Ascending aorta (tissue), 2 donors: ENCODE data around the gene HMMR. TPM values are rescaled to one million over a fixed set of nuclear protein-coding genes. Genes with fewer than 3 reads are reported as not detected.

Experiments
- DNase-seq, 2 donors: peaks; one replicate each; pipeline ENCODE4 v3.0.0-alpha.2; 2019; ENCODE audit warnings: low spot score in 2 of 2
- H3K27ac ChIP-seq, 2 donors: fragments of 200-600 bp; sonication (generic); one replicate each; pipeline ENCODE4 v1.5.1; 2016 to 2017; ENCODE audit warnings: mild to moderate bottlenecking in 1 of 2
- H3K27me3 ChIP-seq: fragments of 200-600 bp; sonication (generic); one replicate; pipeline ENCODE4 v1.5.1; 2017
- H3K36me3 ChIP-seq, 2 donors: fragments of 200-600 bp; sonication (generic); one replicate each; pipeline ENCODE4 v1.5.1; 2016
- H3K4me1 ChIP-seq, 2 donors: fragments of 200-600 bp; sonication (generic); one replicate each; pipeline ENCODE4 v1.5.1; 2016 to 2017; ENCODE audit warnings: mild to moderate bottlenecking in 1 of 2
- H3K4me3 ChIP-seq, 2 donors: fragments of 200-600 bp; sonication (generic); one replicate each; pipeline ENCODE4 v1.5.1; 2016 to 2017; ENCODE audit warnings: mild to moderate bottlenecking in 1 of 2
- H3K9me3 ChIP-seq, 2 donors: fragments of 200-600 bp; sonication (generic); one replicate each; pipeline ENCODE4 v1.5.1; 2016
- CTCF ChIP-seq, 3 experiments: fragments of 200-600 bp in 2 of 3; fragments of 450-650 bp in 1 of 3; sonication (generic) in 2 of 3; IDR thresholded peaks; one replicate each; pipeline ENCODE4 v1.5.1; 2016 to 2019; ENCODE audit warnings: antibody characterized with exemption in 3 of 3, mild to moderate bottlenecking in 1 of 3, moderate library complexity in 1 of 3
- intact Hi-C: fragments of 100-400 bp; cut with DNase I; formaldehyde crosslinking; loops from one replicate; pipeline ENCODE4 v1.15.1; 2023
- total RNA-seq: library from RNA; depleted of rRNA; stranded (reverse); fragments of >200 nt; gene quantifications from one replicate; pipeline ENCODE4 v1.1.0, GENCODE V29; 2016

Gene HMMR
- total RNA-seq, 1 donor from 2014 or later, result not detected

DNA sequence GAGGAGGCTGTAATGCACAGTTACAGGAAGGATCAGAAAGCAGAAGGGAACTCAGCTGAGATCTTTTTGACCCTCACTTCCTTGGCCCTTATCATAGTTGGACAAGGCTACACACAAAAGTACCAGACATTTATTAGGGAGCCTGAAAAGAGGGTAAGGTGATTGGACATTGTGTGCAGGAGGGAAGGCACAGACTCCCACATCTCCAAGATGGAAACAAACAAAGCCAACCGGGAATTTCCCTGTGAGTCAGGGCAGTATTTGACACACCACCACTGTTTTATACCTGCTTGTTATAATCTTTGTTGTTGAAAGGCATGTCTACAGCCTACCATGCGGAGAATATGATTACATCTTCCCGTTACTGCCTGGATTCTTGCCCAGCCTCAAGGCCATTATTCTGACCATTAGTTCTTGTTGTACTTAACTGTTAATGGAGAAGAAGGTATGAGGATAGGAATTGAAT is 26.0 kb upstream of the HMMR start:
- Histone ChIP-seq H3K4me1 (peaks cover 5 to 9% of the 10 kb centered on the region in 2 donors), H3K27ac (no peak overlapping the region), H3K9me3 (no peaks in the 10 kb centered on the region), H3K4me3 (no peak overlapping the region), H3K36me3 (no peaks in the 10 kb centered on the region), H3K27me3 (no peaks in the 10 kb centered on the region)
- intact Hi-C loops, result no loop called here
- TF ChIP-seq CTCF (IDR thresholded peaks at IDR 0.05), result no peak
- no peak for DNase-seq

DNA sequence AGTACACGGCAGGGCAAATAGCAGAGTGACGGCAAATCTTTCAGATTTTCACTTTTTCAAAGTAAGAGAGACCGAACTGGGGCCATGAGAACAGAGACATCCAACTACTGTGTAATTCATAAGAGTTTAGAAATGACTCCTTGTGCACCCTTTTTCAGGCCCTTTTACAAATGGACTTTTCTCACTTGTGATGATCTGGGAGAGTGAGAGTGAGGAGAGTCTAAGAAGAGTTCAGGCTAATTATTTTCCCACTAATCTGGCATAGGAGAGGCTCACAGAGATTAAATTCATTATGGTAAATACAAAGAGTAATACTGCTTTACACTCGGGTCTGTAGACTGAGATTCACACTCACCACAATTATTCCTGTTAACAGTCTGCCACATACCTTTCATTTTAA is 23.9 kb upstream of the HMMR start:
- Histone ChIP-seq H3K27ac (peak overlapping the region in 1 of 2 donors; percentile 91), H3K36me3 (peaks cover 0 to 1% of the 10 kb centered on the region in 2 donors), H3K4me3 (peak overlapping the region in 1 of 2 donors; percentile 82), H3K27me3 (no peaks in the 10 kb centered on the region), H3K4me1 (peaks cover 5 to 9% of the 10 kb centered on the region in 2 donors), H3K9me3 (no peaks in the 10 kb centered on the region)
- no peak for TF ChIP-seq CTCF (IDR thresholded peaks at IDR 0.05)
- no peak for DNase-seq
- intact Hi-C loops, result no loop called here

DNA sequence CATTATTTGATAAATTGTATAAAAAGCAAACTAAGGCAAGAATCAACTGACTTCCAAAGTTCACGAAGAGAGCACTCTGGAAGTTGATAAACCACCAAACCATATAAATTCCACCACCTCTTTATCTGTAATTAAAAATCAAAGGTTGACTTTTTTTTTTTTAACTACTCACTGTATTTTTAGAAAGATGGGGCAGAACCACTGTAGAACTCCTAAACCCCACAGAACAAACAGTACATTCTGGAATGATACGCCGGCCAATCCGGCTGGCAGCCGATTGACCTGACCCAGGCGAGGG is 23.5 kb upstream of the HMMR start:
- TF ChIP-seq CTCF (IDR thresholded peaks at IDR 0.05), result no peak
- H3K4me1 ChIP-seq, result peaks cover 5 to 9% of the 10 kb centered on the region in 2 donors
- intact Hi-C loops, result loop anchor here (1.0 kb wide), 2 partner anchors 23 to 68 kb away; partner anchors contain the start of genes HMMR, MAT2B and NUDCD2
- H3K9me3 ChIP-seq, result no peaks in the 10 kb centered on the region
- peak overlapping the region; percentile 75 to 82 for H3K4me3 ChIP-seq
- no peak for DNase-seq
- H3K27ac ChIP-seq, result peak overlapping the region; percentile 84 to 91
- no peaks in the 10 kb centered on the region for H3K27me3 ChIP-seq
- peaks cover 0 to 6% of the 10 kb centered on the region in 2 donors for H3K36me3 ChIP-seq

DNA sequence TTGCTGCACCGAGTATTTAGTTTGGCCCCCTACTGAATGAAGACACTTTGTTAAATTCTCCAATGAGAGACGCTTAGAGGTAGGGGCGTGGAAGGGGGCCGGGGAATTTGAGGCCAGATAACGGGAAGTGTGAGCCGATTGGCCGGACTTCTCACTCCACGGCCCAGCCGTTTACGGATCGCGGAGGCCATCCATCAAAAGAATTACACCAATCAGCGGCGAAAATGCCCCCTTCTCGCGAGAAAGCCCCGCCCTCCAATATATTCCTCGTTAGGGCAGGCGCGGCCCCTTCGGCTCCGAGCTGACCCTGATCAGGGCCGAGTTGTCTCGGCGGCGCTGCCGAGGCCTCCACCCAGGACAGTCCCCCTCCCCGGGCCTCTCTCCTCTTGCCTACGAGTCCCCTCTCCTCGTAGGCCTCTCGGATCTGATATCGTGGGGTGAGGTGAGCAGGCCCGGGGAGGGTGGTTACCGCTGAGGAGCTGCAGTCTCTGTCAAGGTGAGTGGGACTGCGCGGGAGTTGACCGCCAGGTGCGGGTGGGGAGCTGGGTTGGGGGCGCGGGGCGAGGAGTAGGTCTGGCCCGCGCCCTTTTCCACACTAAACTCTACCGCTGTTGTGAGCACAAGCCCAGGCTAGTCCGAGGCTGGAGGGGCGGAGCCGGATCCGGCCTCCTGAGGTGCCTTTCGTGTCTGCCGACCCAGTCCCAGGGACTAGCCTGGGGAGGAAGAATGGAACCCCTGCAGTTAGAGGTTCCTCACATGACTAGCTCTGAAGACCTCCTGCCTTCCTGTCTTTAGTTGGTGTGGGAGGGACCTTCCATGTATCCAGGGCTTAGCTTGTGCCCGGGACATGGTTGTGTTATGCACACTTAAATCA is 22.9 kb upstream of the HMMR start, which contains the start of gene CCNG1:
Gene CCNG1 (plus strand): TSS at position 287 of the 874 bp plus-strand sequence. CDS start 1,662 bp downstream, outside the sequence.
- Histone ChIP-seq H3K4me3 (peak within 1 kb of the TSS; percentile 75 to 82), H3K4me1 (peaks cover 5 to 9% of the 10 kb centered on the region in 2 donors), H3K36me3 (peaks cover 4 to 12% of the 10 kb centered on the region in 2 donors), H3K27ac (peak within 1 kb of the TSS; percentile 84 to 91), H3K9me3 (no peaks in the 10 kb centered on the region), H3K27me3 (no peaks in the 10 kb centered on the region)
- TF ChIP-seq CTCF (IDR thresholded peaks at IDR 0.05), result no peak
- DNase-seq, result peak; percentile 81 to 97
- intact Hi-C loops, result loop anchor here (1.0 kb wide), 2 partner anchors 23 to 68 kb away; partner anchors contain the start of genes HMMR, MAT2B and NUDCD2

DNA sequence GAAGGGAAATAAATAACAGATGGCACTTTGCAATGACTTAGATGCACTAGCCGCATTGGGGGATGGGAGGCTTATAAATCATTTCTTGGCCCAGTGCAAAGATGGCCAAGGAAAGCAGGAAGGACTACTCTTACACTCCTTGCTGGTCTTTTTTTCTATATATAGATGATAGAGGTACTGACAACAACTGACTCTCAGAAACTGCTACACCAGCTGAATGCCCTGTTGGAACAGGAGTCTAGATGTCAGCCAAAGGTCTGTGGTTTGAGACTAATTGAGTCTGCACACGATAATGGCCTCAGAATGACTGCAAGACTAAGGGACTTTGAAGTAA is 21.4 kb upstream of the HMMR start:
- Histone ChIP-seq H3K27me3 (no peaks in the 10 kb centered on the region), H3K4me3 (peak overlapping the region in 1 of 2 donors; percentile 82), H3K27ac (no peak overlapping the region), H3K4me1 (peaks cover 5 to 9% of the 10 kb centered on the region in 2 donors), H3K9me3 (no peaks in the 10 kb centered on the region), H3K36me3 (peaks cover 14 to 21% of the 10 kb centered on the region in 2 donors)
- no peak for DNase-seq
- TF ChIP-seq CTCF (IDR thresholded peaks at IDR 0.05), result no peak
- intact Hi-C loops, result no loop called here
